Neuron (in vitro differentiated cells): ENCODE measurements around the gene RALGPS2.
"Not testable (repeated sequence)": the region's sequence is repeated elsewhere in the genome, so short reads cannot be mapped to it uniquely, and the experiment has no call there.

Experiments used
- H2AFZ ChIP-seq: one replicate; pipeline ENCODE4 v1.6.1; 2013; ENCODE audit warnings: low read depth, mild to moderate bottlenecking, inconsistent platforms, low read length, moderate library complexity
- H3K27me3 ChIP-seq: one replicate; pipeline ENCODE4 v1.6.1; 2013; ENCODE audit warnings: low read length; ENCODE audit not compliant: insufficient read depth
- H3K36me3 ChIP-seq: one replicate; pipeline ENCODE4 v1.6.1; 2013; ENCODE audit warnings: low read length; ENCODE audit not compliant: insufficient read depth
- H3K4me1 ChIP-seq: one replicate; pipeline ENCODE4 v1.6.1; 2013; ENCODE audit warnings: low read length; ENCODE audit not compliant: insufficient read depth
- H3K4me3 ChIP-seq: 2 replicates; pipeline ENCODE4 v1.5.1; 2013; ENCODE audit warnings: mild to moderate bottlenecking, low read length, moderate library complexity
- H3K9me3 ChIP-seq: one replicate; pipeline ENCODE4 v1.6.1; 2013; ENCODE audit warnings: low read length

Gene RALGPS2

GRCh38 chr1:178808529-178808928 lies 83.5 kb downstream of the RALGPS2 start:
- no peaks in the 10 kb centered on the region for H3K27me3 ChIP-seq
- H3K4me3 ChIP-seq, result no peak overlapping the region
- peaks cover 10% of the 10 kb centered on the region for H3K36me3 ChIP-seq
- peaks cover 2% of the 10 kb centered on the region for H3K4me1 ChIP-seq
- no peak overlapping the region for H2AFZ ChIP-seq
- no peaks in the 10 kb centered on the region for H3K9me3 ChIP-seq

- no peak overlapping the region for H3K4me3 ChIP-seq
- H3K4me1 ChIP-seq, result peaks cover 2% of the 10 kb centered on the region
- H3K27me3 ChIP-seq, result no peaks in the 10 kb centered on the region
- peaks cover 10% of the 10 kb centered on the region for H3K36me3 ChIP-seq
- no peaks in the 10 kb centered on the region for H3K9me3 ChIP-seq
- no peak overlapping the region for H2AFZ ChIP-seq
Measured at GRCh38 chr1:178810585-178810984, 85.5 kb downstream of the RALGPS2 start.

DNA sequence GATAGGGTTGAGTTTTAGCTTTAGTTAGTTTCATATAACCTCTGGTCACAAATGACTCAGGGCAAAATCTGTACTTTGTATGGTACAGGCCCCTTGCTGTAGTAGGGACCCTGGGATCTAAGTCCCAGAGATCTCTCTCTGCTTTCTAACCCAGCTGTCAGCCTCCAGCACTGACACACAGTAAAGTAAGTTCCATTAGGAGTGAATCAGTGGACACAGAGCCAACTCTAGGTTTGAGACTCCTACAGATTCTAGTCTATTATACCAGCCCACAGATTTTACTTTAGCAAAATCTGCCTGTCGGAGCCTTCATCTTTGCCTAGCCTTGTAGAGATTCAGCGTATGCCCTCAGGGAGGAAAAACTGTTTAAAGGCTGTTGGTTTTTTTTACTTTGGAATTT lies 93.4 kb downstream of the RALGPS2 start:
- Histone ChIP-seq H3K4me1 (no peaks in the 10 kb centered on the region), H3K4me3 (no peak overlapping the region), H3K36me3 (peaks cover 3% of the 10 kb centered on the region), H2AFZ (no peak overlapping the region), H3K9me3 (no peaks in the 10 kb centered on the region), H3K27me3 (no peaks in the 10 kb centered on the region)

- Histone ChIP-seq H3K36me3 (peaks cover 3% of the 10 kb centered on the region), H2AFZ (no peak overlapping the region), H3K4me3 (no peak overlapping the region), H3K27me3 (no peaks in the 10 kb centered on the region), H3K4me1 (no peaks in the 10 kb centered on the region), H3K9me3 (no peaks in the 10 kb centered on the region)
Measured at GRCh38 chr1:178819123-178819522, 94.1 kb downstream of the RALGPS2 start.

DNA sequence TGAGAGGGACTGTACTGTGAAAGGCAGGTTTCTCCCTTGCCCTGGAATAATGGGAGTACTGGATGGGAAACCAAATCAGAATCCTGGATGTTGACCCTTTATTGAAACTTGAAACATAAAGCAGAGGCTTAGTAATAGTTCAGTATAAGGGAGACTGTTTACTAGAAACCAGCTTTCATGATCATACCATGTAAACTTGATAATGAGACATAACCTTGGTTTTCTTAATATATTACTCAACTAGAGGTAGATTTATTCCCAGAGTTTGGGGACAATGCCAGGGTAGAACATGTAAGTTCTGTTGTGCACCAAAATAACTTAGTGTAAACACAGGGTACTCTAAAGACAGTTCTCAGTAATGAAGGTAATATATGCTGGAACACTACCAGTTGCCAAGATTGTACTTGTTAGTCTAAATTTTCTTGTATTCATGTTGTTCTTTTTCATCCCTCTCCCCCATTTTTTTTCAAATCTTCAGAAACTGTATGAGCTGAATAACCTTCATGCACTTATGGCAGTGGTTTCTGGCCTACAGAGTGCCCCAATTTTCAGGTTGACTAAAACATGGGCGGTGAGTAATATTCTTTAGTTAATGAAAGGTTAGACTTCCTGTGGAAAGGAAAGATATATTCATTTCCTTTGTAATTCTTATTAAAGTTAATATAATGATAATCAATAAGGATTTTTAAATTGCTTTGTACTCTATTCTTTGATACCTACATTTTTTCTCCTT lies 96.3 kb downstream of the RALGPS2 start:
- no peaks in the 10 kb centered on the region for H3K27me3 ChIP-seq
- no peaks in the 10 kb centered on the region for H3K4me1 ChIP-seq
- H3K36me3 ChIP-seq, result peaks cover 3% of the 10 kb centered on the region
- no peak overlapping the region for H3K4me3 ChIP-seq
- no peak overlapping the region for H2AFZ ChIP-seq
- H3K9me3 ChIP-seq, result no peaks in the 10 kb centered on the region

DNA sequence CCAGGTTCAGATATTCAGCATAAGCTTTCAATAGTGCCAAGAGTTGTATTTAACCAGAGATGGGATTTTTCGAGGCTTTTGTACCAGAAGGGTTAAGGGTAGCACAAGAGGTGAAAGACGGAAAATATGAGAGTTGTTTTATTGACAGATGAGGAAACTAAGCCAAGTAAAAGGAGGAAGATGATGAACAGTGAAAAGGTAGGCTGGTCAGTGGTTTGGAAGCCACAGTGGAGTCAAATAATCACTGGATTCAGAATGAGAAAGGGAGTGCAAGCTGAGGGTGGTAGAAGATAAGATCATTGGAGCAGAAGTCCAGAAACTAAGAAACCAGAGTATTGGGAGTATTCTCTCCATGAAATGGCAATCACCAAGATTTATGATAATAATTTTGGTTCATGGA lies 100.1 kb downstream of the RALGPS2 start:
- Histone ChIP-seq H3K9me3 (no peaks in the 10 kb centered on the region), H3K4me1 (no peaks in the 10 kb centered on the region), H2AFZ (no peak overlapping the region), H3K27me3 (no peaks in the 10 kb centered on the region), H3K4me3 (no peak overlapping the region), H3K36me3 (no peaks in the 10 kb centered on the region)

- no peak overlapping the region for H2AFZ ChIP-seq
- no peaks in the 10 kb centered on the region for H3K27me3 ChIP-seq
- H3K36me3 ChIP-seq, result no peaks in the 10 kb centered on the region
- no peak overlapping the region for H3K4me3 ChIP-seq
- H3K9me3 ChIP-seq, result no peaks in the 10 kb centered on the region
- no peaks in the 10 kb centered on the region for H3K4me1 ChIP-seq
Measured at GRCh38 chr1:178844436-178844835, 119.4 kb downstream of the RALGPS2 start.

DNA sequence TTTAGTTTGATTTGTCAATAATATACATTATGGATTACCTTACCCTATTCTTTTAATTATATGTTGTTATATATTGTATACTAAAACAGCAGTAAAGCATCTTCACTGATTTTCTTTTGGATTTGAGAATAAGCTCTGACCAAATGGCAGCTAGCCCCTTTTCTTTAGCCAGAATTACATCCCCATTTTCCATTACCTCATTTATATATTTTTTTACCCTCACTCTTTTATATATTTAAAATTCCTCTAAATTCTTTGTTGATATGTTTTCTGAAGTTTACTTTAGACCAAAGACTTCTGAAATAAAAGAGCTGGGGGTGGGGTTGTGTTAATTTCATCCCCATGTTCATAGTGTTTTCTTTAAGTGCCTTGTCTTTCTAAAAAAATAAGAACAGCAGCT lies 121.3 kb downstream of the RALGPS2 start:
- no peak overlapping the region for H3K4me3 ChIP-seq

DNA sequence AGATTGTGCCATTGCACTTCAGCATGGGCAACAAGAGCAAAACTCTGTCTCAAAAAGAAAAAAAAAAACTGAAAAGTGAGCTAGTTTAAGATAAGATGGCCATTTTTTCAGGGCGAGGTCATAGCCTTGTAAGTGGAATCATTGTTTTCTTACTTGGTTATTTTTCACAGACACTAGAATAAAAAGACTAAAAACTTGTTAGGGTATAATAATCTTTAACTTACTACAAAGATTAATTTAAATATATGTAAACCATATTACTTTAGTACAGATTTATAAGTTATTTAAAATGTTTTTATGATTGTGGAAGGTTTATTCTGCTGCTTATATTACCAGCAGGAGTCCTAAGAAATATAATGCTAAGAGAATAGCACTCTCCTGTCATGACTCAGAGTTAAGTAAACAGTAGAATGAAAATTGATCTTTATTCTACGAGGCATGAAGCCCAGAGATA lies 122.4 kb downstream of the RALGPS2 start:
- no peak overlapping the region for H3K4me3 ChIP-seq
- no peak overlapping the region for H2AFZ ChIP-seq
- H3K36me3 ChIP-seq, result no peaks in the 10 kb centered on the region
- no peaks in the 10 kb centered on the region for H3K4me1 ChIP-seq
- H3K27me3 ChIP-seq, result no peaks in the 10 kb centered on the region
- H3K9me3 ChIP-seq, result no peaks in the 10 kb centered on the region

More for the DNA sequence above, 121.3 kb downstream of the RALGPS2 start:
- no peaks in the 10 kb centered on the region for H3K4me1 ChIP-seq
- H3K9me3 ChIP-seq, result no peaks in the 10 kb centered on the region
- H3K27me3 ChIP-seq, result no peaks in the 10 kb centered on the region
- H3K36me3 ChIP-seq, result no peaks in the 10 kb centered on the region
- no peak overlapping the region for H2AFZ ChIP-seq

GRCh38 chr1:178847919-178848318 lies 122.9 kb downstream of the RALGPS2 start:
- H3K36me3 ChIP-seq, H2AFZ ChIP-seq, H3K4me3 ChIP-seq, H3K9me3 ChIP-seq, H3K27me3 ChIP-seq, H3K4me1 ChIP-seq: not testable (repeated sequence)

- H3K36me3 ChIP-seq, result no peaks in the 10 kb centered on the region
- H3K9me3 ChIP-seq, result no peaks in the 10 kb centered on the region
- H2AFZ ChIP-seq, result no peak overlapping the region
- no peaks in the 10 kb centered on the region for H3K27me3 ChIP-seq
- no peaks in the 10 kb centered on the region for H3K4me1 ChIP-seq
- no peak overlapping the region for H3K4me3 ChIP-seq
Measured at GRCh38 chr1:178849918-178850317, 124.9 kb downstream of the RALGPS2 start.

GRCh38 chr1:178857126-178857525 lies 132.1 kb downstream of the RALGPS2 start:
- H3K9me3 ChIP-seq, result no peaks in the 10 kb centered on the region
- H3K36me3 ChIP-seq, result no peaks in the 10 kb centered on the region
- no peak overlapping the region for H2AFZ ChIP-seq
- no peaks in the 10 kb centered on the region for H3K27me3 ChIP-seq
- H3K4me1 ChIP-seq, result no peaks in the 10 kb centered on the region
- H3K4me3 ChIP-seq, result no peak overlapping the region

- H3K4me1 ChIP-seq, result no peaks in the 10 kb centered on the region
- H3K9me3 ChIP-seq, result no peaks in the 10 kb centered on the region
- peaks cover 2% of the 10 kb centered on the region for H3K36me3 ChIP-seq
- H3K27me3 ChIP-seq, result no peaks in the 10 kb centered on the region
- H3K4me3 ChIP-seq, result no peak overlapping the region
- no peak overlapping the region for H2AFZ ChIP-seq
Measured at GRCh38 chr1:178862416-178862815, 137.4 kb downstream of the RALGPS2 start.

DNA sequence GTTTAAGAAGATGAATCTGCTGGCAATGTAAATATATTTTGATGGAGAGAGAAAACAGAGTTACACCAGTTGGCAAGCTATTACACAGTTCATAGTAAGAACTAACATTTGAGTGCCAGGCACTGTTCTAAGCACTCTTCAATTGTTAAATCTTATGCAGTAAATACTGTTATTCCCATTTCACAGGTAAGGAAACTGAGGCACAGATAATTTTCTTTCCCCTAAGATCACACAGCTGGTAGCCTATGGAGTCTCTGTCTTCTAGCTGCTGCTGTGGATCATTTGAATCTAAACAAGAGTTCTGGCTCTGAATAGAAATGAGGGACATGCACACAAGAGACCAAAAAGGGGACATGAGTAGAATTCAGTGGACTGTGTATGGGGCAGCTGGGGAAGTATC lies 137.8 kb downstream of the RALGPS2 start:
- Histone ChIP-seq H3K4me3 (no peak overlapping the region), H2AFZ (no peak overlapping the region), H3K9me3 (no peaks in the 10 kb centered on the region), H3K4me1 (no peaks in the 10 kb centered on the region), H3K27me3 (no peaks in the 10 kb centered on the region), H3K36me3 (peaks cover 2% of the 10 kb centered on the region)
